Stimulated activated CD4-positive, alpha-beta T cell treated with anti-CD3 and anti-CD28 coated beads, Interleukin-15, amount 100 ng/mL, for 1 hour (primary cell): ENCODE data around the gene GPR137B.

Experiments
- DNase-seq, 2 donors: peaks; one replicate each; pipeline ENCODE4 v3.0.0-alpha.2; 2020; ENCODE audit warnings: low read depth in 1 of 2, low spot score in 1 of 2

Gene GPR137B

GRCh38 chr1:236253119-236253518, 110.8 kb downstream of the GPR137B start:
- no peak for DNase-seq

GRCh38 chr1:236253918-236254637, 111.7 kb downstream of the GPR137B start:
- no peak for DNase-seq

- no peak for DNase-seq
Observed at GRCh38 chr1:236257216-236257615, 114.9 kb downstream of the GPR137B start.

- no peak for DNase-seq
Observed at GRCh38 chr1:236258114-236258622, 115.8 kb downstream of the GPR137B start.
